Putamen (tissue), 1 donor: ENCODE measurements around the gene MEF2D.

Source experiments
- DNase-seq: peaks from one replicate; pipeline ENCODE4 v3.0.0-alpha.2; 2016; ENCODE audit warnings: low spot score

The MEF2D gene

GRCh38 chr1:156443286-156443685 is 57.3 kb downstream of the MEF2D start:
- DNase-seq, result no peak

GRCh38 chr1:156440654-156441437 is 59.7 kb downstream of the MEF2D start:
- no peak for DNase-seq

GRCh38 chr1:156439777-156440183 is 60.8 kb downstream of the MEF2D start:
- no peak for DNase-seq

GRCh38 chr1:156439036-156439776 is 61.4 kb downstream of the MEF2D start:
- no peak for DNase-seq

GRCh38 chr1:156438278-156438987 is 62.1 kb downstream of the MEF2D start:
- DNase-seq, result no peak

GRCh38 chr1:156437037-156437867 is 63.3 kb downstream of the MEF2D start:
- DNase-seq, result no peak

GRCh38 chr1:156436141-156437036 is 64.2 kb downstream of the MEF2D start:
- DNase-seq, result no peak

GRCh38 chr1:156435545-156436140 is 64.9 kb downstream of the MEF2D start:
- DNase-seq, result no peak

GRCh38 chr1:156434989-156435544 is 65.5 kb downstream of the MEF2D start:
- DNase-seq, result no peak

- DNase-seq, result no peak
These were observed 67.0 kb downstream of the MEF2D start for GRCh38 chr1:156433602-156434001.

- no peak for DNase-seq
These were observed 67.5 kb downstream of the MEF2D start for GRCh38 chr1:156433032-156433431.

- no peak for DNase-seq
These were observed 67.9 kb downstream of the MEF2D start for GRCh38 chr1:156432669-156433018.

- no peak for DNase-seq
These were observed 68.6 kb downstream of the MEF2D start for GRCh38 chr1:156431769-156432668.

GRCh38 chr1:156431366-156431765 is 69.2 kb downstream of the MEF2D start:
- DNase-seq, result no peak

GRCh38 chr1:156430866-156431265 is 69.7 kb downstream of the MEF2D start:
- no peak for DNase-seq

GRCh38 chr1:156430303-156430702 is 70.3 kb downstream of the MEF2D start:
- DNase-seq, result no peak

GRCh38 chr1:156429313-156430060 is 71.1 kb downstream of the MEF2D start:
- no peak for DNase-seq

GRCh38 chr1:156428746-156429288 is 71.8 kb downstream of the MEF2D start:
- no peak for DNase-seq
